ENCODE results near the gene SMIM32. TPM values are rescaled to one million over a fixed set of nuclear protein-coding genes. Genes with fewer than 3 reads are reported as not detected.

SMIM32 gene
- total and polyA plus RNA-seq, 9 of the 15 experiments (the other 6 are each of a cell fraction or from before 2014, with no cell fraction given): not detected

- TF ChIP-seq PATZ1 (CRISPR knock-in tag; IDR thresholded peaks at IDR 0.05; ENCODE audit: borderline replicate concordance) (no peak), NRF1 (conservative IDR thresholded peaks at IDR 0.05 in 1 of 2, IDR thresholded peaks at IDR 0.05 in 1 of 2) (peak; percentile 63 to 72), IRF9 (tag; IDR thresholded peaks at IDR 0.05) (no peak), SIRT6 (IDR thresholded peaks at IDR 0.05; ENCODE audit: low read depth, low read length) (no peak), ZBTB2 (IDR thresholded peaks at IDR 0.05) (no peak), ZNF76 (CRISPR knock-in tag; IDR thresholded peaks at IDR 0.05; ENCODE audit: borderline replicate concordance) (no peak), E2F3 (CRISPR knock-in tag; IDR thresholded peaks at IDR 0.05) (no peak), ZFX (CRISPR knock-in tag; IDR thresholded peaks at IDR 0.05) (peak; percentile 42; the same call in 1 of the 2 replicates), ZNF354B (CRISPR knock-in tag; IDR thresholded peaks at IDR 0.05) (no peak), ELK3 (CRISPR knock-in tag; IDR thresholded peaks at IDR 0.05) (no peak), SOX6 (IDR thresholded peaks at IDR 0.05) (peak; percentile 55; the same call in 1 of the 2 replicates), HIVEP1 (CRISPR knock-in tag; IDR thresholded peaks at IDR 0.05) (no peak), ZNF512 (tag; IDR thresholded peaks at IDR 0.05) (no peak), ZNF77 (CRISPR knock-in tag; IDR thresholded peaks at IDR 0.05) (no peak), ELK1 (CRISPR knock-in tag; IDR thresholded peaks at IDR 0.05) (no peak), GATA2 (CRISPR knock-in tag; IDR thresholded peaks at IDR 0.05) (peak; percentile 68), ILF3 (IDR thresholded peaks at IDR 0.05; ENCODE audit: borderline replicate concordance) (no peak), USF1 (CRISPR knock-in tag; IDR thresholded peaks at IDR 0.05) (no peak)
Measured at GRCh38 chr5:136188859-136189258, 4.1 kb downstream of the SMIM32 start (continued).

All from K562 (cell line).